Ishikawa (cell line): ENCODE measurements around the gene ESRRG.

Experiments used
- MAX ChIP-seq: IDR thresholded peaks from 2 replicates; pipeline ENCODE4 v1.6.1; 2012
- TAF1 ChIP-seq: IDR thresholded peaks from 2 replicates; pipeline ENCODE4 v1.6.1; 2012; ENCODE audit warnings: low read depth, mild to moderate bottlenecking
- TCF12 ChIP-seq: IDR thresholded peaks from 2 replicates; pipeline ENCODE4 v1.6.1; 2012; ENCODE audit warnings: low read depth

GRCh38 chr1:216453777-216454176 lies 269.5 kb downstream of the ESRRG start:
- TF ChIP-seq TAF1: no peak
- no peak for TF ChIP-seq MAX
- TF ChIP-seq TCF12: no peak
